Measurements from ENCODE around the gene PPP1CA. TPM values are rescaled to one million over a fixed set of nuclear protein-coding genes. Genes with fewer than 3 reads are reported as not detected.
A peak's percentile ranks its signal among the peaks of the same experiment; 100 is the strongest.

Gene PPP1CA
- total RNA-seq, 1 experiment from 2014 or later = 247 TPM

GRCh38 chr11:67418476-67419281 is 17.0 kb upstream of the PPP1CA start:
- no peak for DNase-seq (ENCODE audit: low read depth)

- no peak for DNase-seq (ENCODE audit: low read depth)
Measured at GRCh38 chr11:67417425-67417824, 15.8 kb upstream of the PPP1CA start.

DNA sequence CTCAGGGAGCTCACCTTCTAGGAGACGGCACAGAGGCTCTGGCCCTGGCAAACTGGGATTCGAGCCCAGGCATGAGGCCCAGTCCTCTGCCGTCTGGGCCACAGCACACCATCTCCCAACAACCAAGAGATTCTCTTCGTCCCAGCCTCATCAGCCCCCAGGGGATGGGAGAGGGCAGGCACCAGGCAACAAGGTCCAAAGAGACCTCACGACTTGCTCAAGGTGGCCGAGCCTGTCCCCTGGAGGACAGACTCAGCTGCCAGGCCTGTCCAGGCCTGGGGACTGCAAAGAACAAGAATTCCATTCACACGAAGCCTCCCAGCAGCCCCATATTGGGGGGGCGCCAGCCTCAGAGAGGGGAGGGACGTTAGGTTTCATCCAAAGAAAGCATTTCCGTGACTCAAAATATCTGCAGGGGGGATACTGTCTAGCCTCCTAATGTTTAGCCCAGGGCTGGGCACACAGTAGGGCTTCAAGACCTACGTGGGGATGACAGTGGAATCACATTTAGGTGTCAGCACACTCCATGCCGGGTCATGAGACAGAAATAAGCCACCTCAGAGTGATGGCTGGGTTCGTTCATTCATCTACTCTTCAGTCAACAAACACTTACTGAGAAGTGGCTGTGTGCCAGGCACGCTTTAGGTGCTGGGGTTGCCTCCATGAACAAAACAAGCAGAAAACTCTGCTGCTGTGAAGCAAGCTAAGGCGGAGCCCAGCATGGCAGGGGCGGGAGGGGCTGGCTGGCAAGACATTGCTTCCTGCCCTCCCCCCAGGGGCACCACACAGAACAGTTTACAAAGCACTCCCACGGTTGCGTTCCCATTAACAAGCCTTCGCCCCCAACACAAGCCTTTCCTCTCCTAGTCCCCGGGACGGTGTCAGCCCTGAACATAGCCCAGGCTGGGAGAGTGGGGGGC is 15.0 kb upstream of the PPP1CA start:
- peak; percentile 40 for DNase-seq (ENCODE audit: low read depth)

- no peak for DNase-seq (ENCODE audit: low read depth)
Measured at GRCh38 chr11:67415501-67416304, 14.0 kb upstream of the PPP1CA start, which contains the start of gene CARNS1. Gene CARNS1 (plus strand): TSS chr11:67415678. CDS start chr11:67416200, 522 bp downstream.

DNA sequence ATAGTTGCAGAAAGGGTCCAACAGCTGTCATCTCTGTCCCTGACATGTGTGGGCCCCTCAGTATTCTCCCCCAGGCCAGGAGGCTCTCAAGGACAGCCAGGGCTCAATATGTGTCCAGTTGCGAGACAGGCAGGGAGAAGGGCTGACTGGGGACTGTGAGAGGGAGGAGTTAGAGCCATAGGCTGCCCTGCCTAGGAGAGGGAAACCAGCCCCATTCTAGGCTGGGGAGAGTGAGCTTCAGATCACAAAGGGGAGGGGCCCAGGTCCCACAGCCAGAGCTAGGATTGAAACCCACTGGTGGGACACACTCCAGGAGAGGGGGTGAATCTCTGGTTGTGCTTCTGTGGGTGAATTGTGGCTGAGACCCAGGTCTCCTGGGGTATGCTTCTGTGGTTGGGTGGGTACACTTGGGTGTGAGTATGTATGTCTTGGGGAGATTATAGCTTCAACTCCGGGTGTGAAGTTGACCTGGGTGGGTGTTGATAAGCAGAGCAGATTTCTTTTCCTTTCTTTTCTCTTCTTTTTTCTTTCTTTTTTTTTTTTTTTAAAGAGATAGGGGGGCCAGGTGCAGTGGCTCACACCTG is 11.7 kb upstream of the PPP1CA start:
- DNase-seq (ENCODE audit: low read depth) = no peak

GRCh38 chr11:67412495-67413179 is 11.0 kb upstream of the PPP1CA start:
- no peak for DNase-seq (ENCODE audit: low read depth)

GRCh38 chr11:67411785-67412152 is 10.1 kb upstream of the PPP1CA start:
- DNase-seq (ENCODE audit: low read depth) = no peak

DNA sequence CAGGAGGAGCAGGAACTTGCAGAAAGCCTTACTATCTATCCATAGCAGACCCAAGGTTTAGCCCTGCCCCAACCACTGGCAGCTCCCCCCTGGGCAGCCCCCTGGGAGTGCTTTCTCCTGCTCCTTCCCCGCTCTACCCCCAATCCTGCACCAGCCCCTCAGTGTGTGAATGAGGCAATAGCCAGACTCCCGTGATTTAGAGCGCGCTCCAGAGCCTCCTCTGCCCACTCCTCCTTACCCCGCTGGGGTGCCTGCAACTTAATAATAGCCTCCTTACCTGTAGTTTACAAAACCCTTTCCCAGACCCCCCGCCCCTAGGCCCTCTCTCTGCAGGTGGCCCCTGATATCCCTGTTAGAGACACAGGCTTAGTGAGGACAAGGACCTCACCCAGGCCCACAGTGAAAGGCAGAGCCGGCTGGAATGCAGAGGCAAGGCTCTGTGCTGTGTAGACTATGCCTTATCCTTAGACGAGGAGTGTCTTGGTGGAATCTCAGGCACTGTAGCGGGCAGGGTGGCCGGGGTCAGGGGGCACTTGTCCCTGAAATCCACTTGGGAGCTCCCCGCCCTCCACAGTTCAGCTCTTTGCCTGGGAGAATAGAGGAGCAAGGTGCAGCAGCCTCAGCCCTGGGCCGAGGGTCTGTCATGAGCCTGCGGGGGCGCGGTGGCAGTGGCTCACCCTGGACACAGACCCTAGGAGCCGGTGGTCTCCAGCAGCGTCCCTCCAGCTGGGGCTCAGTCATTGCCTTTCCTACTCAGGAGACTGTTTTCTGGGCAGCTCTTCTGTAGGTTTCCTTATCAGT is 9.5 kb upstream of the PPP1CA start:
- no peak for DNase-seq (ENCODE audit: low read depth)

DNA sequence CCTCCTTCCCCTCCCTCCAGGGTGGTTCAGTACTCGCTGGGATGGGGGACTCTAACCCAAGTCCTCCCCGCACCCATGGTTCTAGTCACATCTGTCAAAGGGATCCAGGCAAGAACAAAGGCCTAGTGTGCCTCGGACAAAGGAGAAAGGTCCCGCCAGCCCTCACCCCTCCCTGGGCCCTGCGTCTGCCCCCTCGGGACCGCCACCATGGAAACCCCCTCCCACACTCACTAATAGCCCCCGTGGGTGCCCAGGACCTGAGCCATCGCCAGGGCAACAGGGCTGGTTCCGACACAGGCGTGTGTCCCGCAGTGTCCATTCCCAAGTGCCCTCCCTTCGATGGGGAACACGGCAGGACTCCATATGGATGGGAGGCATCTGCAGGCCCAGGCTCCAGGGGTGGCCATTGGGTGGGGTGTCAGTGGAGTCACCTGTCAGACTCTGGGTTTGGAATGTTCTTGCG is 8.7 kb upstream of the PPP1CA start:
- DNase-seq (ENCODE audit: low read depth) = no peak

DNA sequence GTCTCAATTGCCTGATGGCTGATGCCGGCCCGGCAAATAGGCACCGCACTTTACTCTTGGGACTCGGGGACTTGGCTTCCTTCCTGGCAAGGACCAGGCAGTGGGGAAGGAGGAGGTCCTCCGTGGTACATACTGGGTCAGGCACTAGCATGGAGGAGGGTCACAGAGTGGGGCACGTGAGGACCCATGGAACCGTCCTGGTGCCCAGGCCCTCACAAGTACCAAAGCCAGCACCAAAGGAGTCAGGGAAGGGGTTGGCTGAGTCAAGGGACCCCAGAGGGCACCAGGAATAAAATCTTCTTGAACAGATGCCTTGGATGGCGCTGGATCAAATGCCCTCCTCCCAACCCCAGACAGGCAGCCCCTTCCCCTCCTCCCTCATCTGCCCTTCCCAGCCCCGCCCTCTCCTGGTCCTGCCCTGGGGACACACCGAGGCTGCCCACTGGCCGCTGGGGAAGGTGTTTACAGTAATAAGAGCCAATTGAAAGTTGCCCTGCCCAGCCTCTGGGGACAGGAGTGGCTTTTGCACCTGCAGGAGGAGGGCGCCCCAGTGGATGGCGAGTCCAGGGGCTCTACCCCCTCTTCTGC is 8.2 kb upstream of the PPP1CA start:
- DNase-seq (ENCODE audit: low read depth) = no peak

DNA sequence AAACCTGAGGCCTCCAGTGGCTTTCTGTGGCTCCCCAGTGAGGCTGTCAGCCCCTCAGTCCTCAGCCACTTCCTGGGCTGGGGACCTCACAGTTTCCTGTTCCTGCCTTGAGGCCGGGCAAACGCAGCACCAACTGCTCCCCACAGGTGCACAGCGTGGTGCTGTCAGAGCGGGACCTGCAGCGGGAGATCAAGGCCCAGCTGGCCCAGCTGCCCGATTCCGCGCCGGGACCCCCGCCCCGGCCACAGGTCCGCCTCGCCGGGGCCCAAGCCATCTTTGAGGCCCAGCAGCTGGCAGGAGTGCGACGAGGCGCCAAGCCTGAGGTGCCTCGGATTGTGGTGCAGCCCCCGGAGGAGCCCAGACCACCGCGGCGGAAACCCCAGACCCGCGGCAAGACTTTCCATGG is 7.6 kb upstream of the PPP1CA start:
- DNase-seq (ENCODE audit: low read depth) = no peak

DNA sequence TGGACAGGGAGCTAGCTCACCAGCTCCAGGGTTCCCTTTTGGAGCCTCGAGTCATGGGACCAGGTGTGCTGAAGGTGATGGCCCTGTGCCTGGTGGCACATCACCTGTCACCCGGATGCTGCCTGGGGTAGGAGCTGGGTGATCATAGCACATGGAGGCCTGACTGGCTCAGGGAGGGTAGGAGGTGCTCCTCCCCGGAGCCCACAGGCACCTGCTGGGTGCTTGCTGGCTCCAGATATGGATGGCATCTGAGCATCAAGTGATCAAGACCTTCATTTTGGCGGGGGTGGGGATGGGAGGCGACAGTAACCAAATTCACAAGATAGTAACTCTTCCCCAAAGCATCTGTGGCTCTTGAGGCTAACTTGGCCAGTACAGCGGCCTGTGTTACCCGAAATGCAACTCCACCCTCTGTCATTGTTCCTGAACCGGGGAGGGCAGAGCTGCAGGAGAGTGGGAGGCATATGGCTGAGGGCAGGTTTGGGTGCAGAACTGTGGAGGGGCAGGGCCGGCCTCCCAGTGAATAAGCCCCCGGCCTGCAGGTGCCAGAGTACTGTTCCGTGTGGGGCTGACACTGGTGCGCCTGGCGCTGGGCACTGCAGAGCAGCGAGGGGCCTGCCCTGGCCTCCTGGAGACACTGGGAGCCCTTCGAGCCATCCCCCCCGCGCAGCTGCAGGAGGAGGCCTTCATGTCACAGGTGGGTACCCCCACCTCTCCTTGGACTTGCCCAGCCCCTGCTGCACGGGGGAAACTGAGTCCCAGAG is 7.0 kb upstream of the PPP1CA start:
- DNase-seq (ENCODE audit: low read depth) = no peak

GRCh38 chr11:67407688-67408163 is 6.1 kb upstream of the PPP1CA start:
- DNase-seq (ENCODE audit: low read depth) = no peak

DNA sequence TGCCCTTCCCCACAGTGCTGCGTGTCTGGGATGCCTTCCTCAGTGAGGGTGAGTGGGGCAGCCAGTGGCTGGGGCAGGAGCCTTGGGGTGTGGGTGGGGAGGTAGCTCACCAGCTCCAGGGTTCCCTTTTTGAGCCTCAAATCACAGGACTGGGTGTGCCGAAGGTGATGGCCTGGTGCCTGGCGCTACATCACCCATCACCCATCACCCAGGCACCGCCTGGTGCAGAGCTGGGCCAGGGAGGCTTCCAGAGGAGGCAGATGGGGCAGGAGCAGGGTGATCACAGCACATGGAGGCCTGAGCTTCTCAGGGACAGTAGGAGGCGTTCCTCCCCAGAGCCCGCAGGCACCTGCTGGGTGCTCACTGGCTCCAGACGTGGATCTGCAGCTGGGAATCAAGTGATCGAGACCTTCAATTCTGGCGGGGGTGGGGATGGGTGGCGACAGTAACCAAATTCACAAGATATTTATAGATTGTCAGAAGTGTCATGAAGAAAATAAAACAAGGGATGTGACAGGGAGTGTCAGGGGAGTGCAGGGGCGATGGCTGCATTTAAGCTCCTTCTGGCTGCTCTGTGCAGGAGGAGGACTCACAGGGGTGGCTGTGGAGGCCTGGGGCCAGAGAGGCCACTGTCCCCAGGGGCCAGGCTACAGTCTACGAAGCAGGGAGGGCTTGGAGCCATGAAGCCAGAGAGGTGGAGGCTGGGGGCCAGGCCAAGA is 5.5 kb upstream of the PPP1CA start:
- no peak for DNase-seq (ENCODE audit: low read depth)

DNA sequence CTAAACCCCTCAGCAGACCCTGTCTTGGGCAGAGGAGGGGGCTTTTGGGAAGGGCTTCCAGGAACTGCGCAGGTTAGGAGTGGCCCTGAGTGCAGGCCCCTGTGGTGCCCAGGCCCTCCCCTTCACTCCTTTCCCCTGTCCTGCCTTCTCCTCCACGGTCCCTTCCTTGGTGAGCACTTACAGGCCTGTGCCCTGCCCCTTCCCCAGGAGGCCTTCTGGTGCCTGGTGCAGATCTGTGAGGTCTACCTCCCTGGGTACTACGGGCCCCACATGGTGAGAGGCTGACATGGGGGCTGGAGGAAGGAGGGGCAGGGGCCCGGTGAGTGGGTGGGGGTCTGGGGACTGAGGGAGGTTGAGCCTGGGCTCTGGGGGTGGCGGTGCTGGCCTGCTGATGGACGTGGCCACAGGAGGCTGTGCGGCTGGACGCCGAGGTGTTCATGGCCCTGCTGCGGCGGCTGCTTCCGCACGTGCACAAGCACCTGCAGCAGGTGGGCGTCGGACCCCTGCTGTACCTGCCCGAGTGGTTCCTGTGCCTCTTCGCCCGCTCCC is 4.8 kb upstream of the PPP1CA start:
- DNase-seq (ENCODE audit: low read depth) = no peak

DNA sequence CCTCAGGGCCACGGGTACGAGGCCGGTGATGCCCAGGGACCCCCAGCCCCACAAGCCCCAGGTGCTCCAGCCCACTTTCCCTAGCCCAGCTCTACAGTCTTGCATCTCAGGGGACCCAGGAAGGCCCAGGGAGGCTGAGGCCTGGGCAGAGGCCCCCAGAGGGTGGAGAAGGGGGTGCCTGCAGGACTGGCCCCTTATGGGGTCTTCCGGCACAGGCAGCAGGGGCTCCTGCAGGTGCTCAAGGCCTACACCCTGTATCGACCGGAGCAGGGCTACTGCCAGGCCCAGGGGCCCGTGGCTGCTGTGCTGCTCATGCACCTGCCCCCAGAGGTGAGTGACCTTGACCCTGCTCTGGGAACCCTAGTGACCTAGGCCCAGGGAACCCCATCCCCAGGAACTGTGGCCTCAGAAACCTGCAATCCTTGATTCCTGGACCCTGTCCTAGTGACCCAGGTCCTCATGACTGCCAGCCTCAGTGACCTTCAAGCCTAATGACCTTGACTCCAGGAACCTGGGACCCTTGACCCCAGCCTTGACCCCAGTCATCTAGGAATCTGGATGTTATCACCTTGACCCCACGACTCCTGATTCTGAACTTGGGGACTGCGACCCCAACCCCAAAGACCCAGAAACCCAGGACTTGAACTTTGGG is 4.2 kb upstream of the PPP1CA start:
- DNase-seq (ENCODE audit: low read depth) = no peak

GRCh38 chr11:67405196-67405567 is 3.5 kb upstream of the PPP1CA start:
- DNase-seq (ENCODE audit: low read depth) = no peak
